CD4-positive, alpha-beta T cell treated with Interleukin-15 for 1 hour (primary cell): ENCODE results near the gene ZNF627.
"Not testable (repeated sequence)": the region's sequence is repeated elsewhere in the genome, so short reads cannot be mapped to it uniquely, and the experiment has no call there.

ENCODE experiments used
- DNase-seq: peaks from one replicate; pipeline ENCODE4 v3.0.0-alpha.2; 2020

The ZNF627 gene

GRCh38 chr19:11576227-11576626 is 21.1 kb upstream of the ZNF627 start:
- DNase-seq, result no peak

- DNase-seq, result no peak
Measured at GRCh38 chr19:11577451-11578257, 19.6 kb upstream of the ZNF627 start, which contains the start of gene ACP5. Gene ACP5 (minus strand): TSS chr19:11577645. CDS start chr19:11577317, 328 bp downstream.

- no peak for DNase-seq
Measured at GRCh38 chr19:11578258-11579142, 18.8 kb upstream of the ZNF627 start.

- DNase-seq, result no peak
Measured at GRCh38 chr19:11580116-11580515, 17.2 kb upstream of the ZNF627 start.

GRCh38 chr19:11581740-11582139 is 15.5 kb upstream of the ZNF627 start:
- DNase-seq, result peak; percentile 81

- no peak for DNase-seq
Measured at GRCh38 chr19:11586331-11586730, 11.0 kb upstream of the ZNF627 start.

GRCh38 chr19:11587302-11587974 is 9.8 kb upstream of the ZNF627 start:
- DNase-seq, result peak; percentile 77

- DNase-seq, result no peak
Measured at GRCh38 chr19:11587975-11588631, 9.2 kb upstream of the ZNF627 start.

- no peak for DNase-seq
Measured at GRCh38 chr19:11594084-11594483, 3.2 kb upstream of the ZNF627 start.

GRCh38 chr19:11596156-11596555 is 1.1 kb upstream of the ZNF627 start:
- DNase-seq, result no peak

- DNase-seq, result no peak
Measured at GRCh38 chr19:11598103-11598483, 810 bp downstream of the ZNF627 start.

- no peak for DNase-seq
Measured at GRCh38 chr19:11598746-11599145, 1.5 kb downstream of the ZNF627 start.

GRCh38 chr19:11599704-11600103 is 2.4 kb downstream of the ZNF627 start:
- not testable (repeated sequence) for DNase-seq

GRCh38 chr19:11606484-11606883 is 9.2 kb downstream of the ZNF627 start:
- DNase-seq, result no peak

- no peak for DNase-seq
Measured at GRCh38 chr19:11611730-11612129, 14.4 kb downstream of the ZNF627 start.

- DNase-seq, result no peak
Measured at GRCh38 chr19:11612816-11613511, 15.7 kb downstream of the ZNF627 start.

GRCh38 chr19:11617180-11618062 is 20.1 kb downstream of the ZNF627 start:
- no peak for DNase-seq

- no peak for DNase-seq
Measured at GRCh38 chr19:11620553-11620952, 23.3 kb downstream of the ZNF627 start.

GRCh38 chr19:11622401-11622800 is 25.1 kb downstream of the ZNF627 start:
- DNase-seq, result not testable (repeated sequence)

GRCh38 chr19:11624069-11624463 is 26.8 kb downstream of the ZNF627 start:
- DNase-seq, result no peak

GRCh38 chr19:11626252-11626651 is 29.0 kb downstream of the ZNF627 start:
- no peak for DNase-seq
